Fibroblast of mammary gland (primary cell): ENCODE measurements around the gene CCNB3.

Experiments
- DNase-seq: peaks from one replicate; pipeline ENCODE4 v3.0.0-alpha.2; 2010; ENCODE audit warnings: low read depth
- H3K4me3 ChIP-seq: 2 replicates; pipeline ENCODE4 v1.5.1; 2011; ENCODE audit warnings: low read depth, mild to moderate bottlenecking, low read length, moderate library complexity; ENCODE audit not compliant: control insufficient read depth
- CTCF ChIP-seq: conservative IDR thresholded peaks from 2 replicates; pipeline ENCODE4 v1.5.1; 2011; ENCODE audit warnings: low read depth, low read length, inconsistent platforms; ENCODE audit not compliant: control insufficient read depth, insufficient read depth

The CCNB3 gene

GRCh38 chrX:50333308-50333707 lies 128.7 kb downstream of the CCNB3 start:
- TF ChIP-seq CTCF: no peak
- H3K4me3 ChIP-seq: no peak overlapping the region
- no peak for DNase-seq

GRCh38 chrX:50343917-50344316 lies 139.4 kb downstream of the CCNB3 start:
- DNase-seq: no peak
- no peak for TF ChIP-seq CTCF
- H3K4me3 ChIP-seq: no peak overlapping the region

- DNase-seq: no peak
- no peak overlapping the region for H3K4me3 ChIP-seq
- no peak for TF ChIP-seq CTCF
Measured at GRCh38 chrX:50372966-50373365, 168.4 kb downstream of the CCNB3 start.

GRCh38 chrX:50375481-50376267 lies 171.1 kb downstream of the CCNB3 start:
- DNase-seq: no peak
- H3K4me3 ChIP-seq: no peak overlapping the region
- TF ChIP-seq CTCF: no peak

GRCh38 chrX:50381729-50382415 lies 177.3 kb downstream of the CCNB3 start:
- DNase-seq: no peak
- TF ChIP-seq CTCF: no peak
- H3K4me3 ChIP-seq: no peak overlapping the region

- H3K4me3 ChIP-seq: no peak overlapping the region
- DNase-seq: no peak
- no peak for TF ChIP-seq CTCF
Measured at GRCh38 chrX:50386520-50386919, 182.0 kb downstream of the CCNB3 start.
